ENCODE data around the gene ASIC2.

Gene ASIC2

GRCh38 chr17:33218698-33219601 is 74.1 kb downstream of the ASIC2 start:
- no peak for DNase-seq (ENCODE audit: low read depth, low spot score)
- no peak overlapping the region for H3K4me3 ChIP-seq (ENCODE audit: low read length)

GRCh38 chr17:33217891-33218290 is 75.2 kb downstream of the ASIC2 start:
- DNase-seq (ENCODE audit: low read depth, low spot score): no peak
- H3K4me3 ChIP-seq (ENCODE audit: low read length): no peak overlapping the region

- no peak overlapping the region for H3K4me3 ChIP-seq (ENCODE audit: low read length)
- DNase-seq (ENCODE audit: low read depth, low spot score): no peak
Observed at GRCh38 chr17:33214996-33215395, 78.1 kb downstream of the ASIC2 start.

GRCh38 chr17:33210285-33210684 is 82.8 kb downstream of the ASIC2 start:
- no peak for DNase-seq (ENCODE audit: low read depth, low spot score)
- H3K4me3 ChIP-seq (ENCODE audit: low read length): no peak overlapping the region

- no peak for DNase-seq (ENCODE audit: low read depth, low spot score)
Observed at GRCh38 chr17:33209671-33210070, 83.4 kb downstream of the ASIC2 start.

GRCh38 chr17:33207231-33207630 is 85.9 kb downstream of the ASIC2 start:
- no peak overlapping the region for H3K4me3 ChIP-seq (ENCODE audit: low read length)
- DNase-seq (ENCODE audit: low read depth, low spot score): no peak

More at GRCh38 chr17:33209671-33210070, 83.4 kb downstream of the ASIC2 start:
- H3K4me3 ChIP-seq (ENCODE audit: low read length): no peak overlapping the region

- no peak for DNase-seq (ENCODE audit: low read depth, low spot score)
- no peak overlapping the region for H3K4me3 ChIP-seq (ENCODE audit: low read length)
Observed at GRCh38 chr17:33205552-33205951, 87.5 kb downstream of the ASIC2 start.

- no peak overlapping the region for H3K4me3 ChIP-seq (ENCODE audit: low read length)
- DNase-seq (ENCODE audit: low read depth, low spot score): no peak
Observed at GRCh38 chr17:33204701-33205100, 88.4 kb downstream of the ASIC2 start.

- no peak overlapping the region for H3K4me3 ChIP-seq (ENCODE audit: low read length)
- no peak for DNase-seq (ENCODE audit: low read depth, low spot score)
Observed at GRCh38 chr17:33204156-33204555, 88.9 kb downstream of the ASIC2 start.

GRCh38 chr17:33202796-33203495 is 90.1 kb downstream of the ASIC2 start:
- H3K4me3 ChIP-seq (ENCODE audit: low read length): no peak overlapping the region
- no peak for DNase-seq (ENCODE audit: low read depth, low spot score)

- DNase-seq (ENCODE audit: low read depth, low spot score): no peak
- H3K4me3 ChIP-seq (ENCODE audit: low read length): no peak overlapping the region
Observed at GRCh38 chr17:33202021-33202420, 91.1 kb downstream of the ASIC2 start.

- no peak overlapping the region for H3K4me3 ChIP-seq (ENCODE audit: low read length)
- peak; percentile 7 for DNase-seq (ENCODE audit: low read depth, low spot score)
Observed at GRCh38 chr17:33201283-33201682, 91.8 kb downstream of the ASIC2 start.

- no peak overlapping the region for H3K4me3 ChIP-seq (ENCODE audit: low read length)
- peak; percentile 2 for DNase-seq (ENCODE audit: low read depth, low spot score)
Observed at GRCh38 chr17:33200587-33200986, 92.5 kb downstream of the ASIC2 start.

- DNase-seq (ENCODE audit: low read depth, low spot score): no peak
- no peak overlapping the region for H3K4me3 ChIP-seq (ENCODE audit: low read length)
Observed at GRCh38 chr17:33199571-33200510, 93.3 kb downstream of the ASIC2 start.

GRCh38 chr17:33198954-33199353 is 94.1 kb downstream of the ASIC2 start:
- H3K4me3 ChIP-seq (ENCODE audit: low read length): no peak overlapping the region
- no peak for DNase-seq (ENCODE audit: low read depth, low spot score)

- DNase-seq (ENCODE audit: low read depth, low spot score): no peak
Observed at GRCh38 chr17:33197342-33197741, 95.8 kb downstream of the ASIC2 start.

GRCh38 chr17:33196883-33197282 is 96.2 kb downstream of the ASIC2 start:
- no peak overlapping the region for H3K4me3 ChIP-seq (ENCODE audit: low read length)

More at GRCh38 chr17:33197342-33197741, 95.8 kb downstream of the ASIC2 start:
- H3K4me3 ChIP-seq (ENCODE audit: low read length): no peak overlapping the region

GRCh38 chr17:33192951-33193911 is 99.9 kb downstream of the ASIC2 start:
- no peak for DNase-seq (ENCODE audit: low read depth, low spot score)
- H3K4me3 ChIP-seq (ENCODE audit: low read length): no peak overlapping the region

More at GRCh38 chr17:33196883-33197282, 96.2 kb downstream of the ASIC2 start:
- no peak for DNase-seq (ENCODE audit: low read depth, low spot score)

Measured in Jurkat, Clone E6-1 (cell line).